SH-SY5Y (cell line): Measurements from ENCODE around the gene SLC24A3.

Experiments used
- GATA2 ChIP-seq: IDR thresholded peaks from 2 replicates; pipeline ENCODE4 v1.6.1; 2011; ENCODE audit warnings: mild to moderate bottlenecking, low read depth, low read length
- GATA3 ChIP-seq: IDR thresholded peaks from 2 replicates; pipeline ENCODE4 v1.6.1; 2011; ENCODE audit warnings: low read depth, mild to moderate bottlenecking, low read length, moderate library complexity

DNA sequence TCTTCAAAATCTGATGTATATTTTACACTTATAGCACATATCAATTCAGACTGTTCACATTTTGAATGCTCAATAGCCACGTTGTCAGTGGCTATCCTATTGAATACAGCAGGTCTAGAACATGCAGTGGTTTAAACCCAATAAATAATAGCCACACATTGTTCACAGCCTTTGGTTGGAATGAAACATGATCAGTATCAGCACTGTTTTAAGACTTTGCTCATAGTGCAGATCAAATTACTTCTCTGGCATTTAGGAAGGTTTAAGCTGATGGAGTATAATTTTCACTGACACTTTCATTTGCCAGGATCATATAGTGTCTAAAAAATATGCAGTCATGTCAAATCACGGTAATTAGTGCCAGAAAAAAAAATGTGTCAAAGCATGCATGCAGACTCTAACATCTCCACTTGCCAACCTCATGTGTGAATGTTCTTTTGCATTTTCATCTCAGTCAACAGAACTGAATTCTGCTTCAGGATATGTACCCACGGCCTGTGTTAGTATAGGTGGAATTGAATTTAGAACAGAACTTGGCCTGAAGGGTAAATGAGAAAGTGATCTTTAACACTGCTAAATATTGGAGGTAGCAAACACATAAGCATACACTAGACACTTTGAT lies 184.1 kb downstream of the SLC24A3 start:
- TF ChIP-seq GATA2 (no peak), GATA3 (no peak)
